Myocyte (in vitro differentiated cells): ENCODE results near the gene ZFPM1. TPM values are rescaled to one million over a fixed set of nuclear protein-coding genes. Genes with fewer than 3 reads are reported as not detected.
A peak's percentile ranks its signal among the peaks of the same experiment; 100 is the strongest.

ENCODE experiments used
- DNase-seq: peaks from one replicate; pipeline ENCODE4 v3.0.0-alpha.2; 2012; ENCODE audit warnings: low read depth
- total RNA-seq: library from RNA; depleted of rRNA; stranded (reverse); fragments of >200 nt; gene quantifications from 2 replicates; pipeline ENCODE4 v1.2.3, GENCODE V29; 2014

ZFPM1 gene
- total RNA-seq, 1 donor from 2014 or later, result 0.70 TPM

DNA sequence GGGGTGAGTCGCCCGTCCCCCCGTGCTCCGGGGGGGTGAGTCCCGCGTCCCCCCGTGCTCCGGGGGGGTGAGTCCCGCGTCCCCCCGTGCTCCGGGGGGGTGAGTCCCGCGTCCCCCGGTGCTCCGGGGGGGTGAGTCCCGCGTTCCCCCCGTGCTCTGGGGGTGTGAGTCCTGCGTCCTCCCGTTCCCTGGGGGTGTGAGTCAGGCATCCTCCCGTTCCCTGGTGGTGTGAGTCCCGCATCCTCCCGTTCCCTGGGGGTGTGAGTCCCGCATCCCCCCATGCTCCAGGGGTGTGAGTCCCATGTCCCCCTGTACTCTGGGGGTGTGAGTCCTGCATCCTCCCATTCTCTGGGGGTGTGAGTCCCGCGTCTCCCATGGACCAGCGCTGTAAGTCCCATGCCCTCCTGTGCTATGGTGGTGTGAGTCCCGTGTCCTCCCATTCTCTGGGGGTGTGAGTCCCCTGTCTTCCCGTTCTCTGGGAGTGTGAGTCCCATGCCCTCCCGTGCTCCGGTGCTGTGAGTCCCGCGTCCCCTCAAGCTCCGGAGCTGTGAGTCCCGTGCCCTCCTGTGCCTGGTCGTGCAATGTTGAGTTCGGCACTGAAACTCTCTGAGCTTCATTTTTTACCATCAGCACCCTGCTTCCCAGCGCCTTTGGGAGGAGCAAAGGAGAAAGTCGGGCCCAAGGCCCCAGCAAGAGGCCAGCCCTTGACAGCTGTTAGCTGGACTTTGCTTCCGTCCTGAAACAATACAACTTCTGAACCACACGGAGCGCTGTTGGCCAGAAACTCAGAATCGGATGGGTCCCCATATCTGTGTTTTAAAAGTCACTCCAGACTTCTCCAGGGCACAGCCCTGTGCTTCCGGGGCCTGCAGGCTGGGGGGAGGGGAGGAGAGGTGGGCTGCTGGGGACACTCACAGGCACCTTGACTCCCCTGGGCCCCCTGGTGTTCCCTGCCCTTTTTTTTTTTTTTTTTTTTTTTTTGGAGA, 105.7 kb downstream of the ZFPM1 start:
- peak; percentile 90 for DNase-seq

DNA sequence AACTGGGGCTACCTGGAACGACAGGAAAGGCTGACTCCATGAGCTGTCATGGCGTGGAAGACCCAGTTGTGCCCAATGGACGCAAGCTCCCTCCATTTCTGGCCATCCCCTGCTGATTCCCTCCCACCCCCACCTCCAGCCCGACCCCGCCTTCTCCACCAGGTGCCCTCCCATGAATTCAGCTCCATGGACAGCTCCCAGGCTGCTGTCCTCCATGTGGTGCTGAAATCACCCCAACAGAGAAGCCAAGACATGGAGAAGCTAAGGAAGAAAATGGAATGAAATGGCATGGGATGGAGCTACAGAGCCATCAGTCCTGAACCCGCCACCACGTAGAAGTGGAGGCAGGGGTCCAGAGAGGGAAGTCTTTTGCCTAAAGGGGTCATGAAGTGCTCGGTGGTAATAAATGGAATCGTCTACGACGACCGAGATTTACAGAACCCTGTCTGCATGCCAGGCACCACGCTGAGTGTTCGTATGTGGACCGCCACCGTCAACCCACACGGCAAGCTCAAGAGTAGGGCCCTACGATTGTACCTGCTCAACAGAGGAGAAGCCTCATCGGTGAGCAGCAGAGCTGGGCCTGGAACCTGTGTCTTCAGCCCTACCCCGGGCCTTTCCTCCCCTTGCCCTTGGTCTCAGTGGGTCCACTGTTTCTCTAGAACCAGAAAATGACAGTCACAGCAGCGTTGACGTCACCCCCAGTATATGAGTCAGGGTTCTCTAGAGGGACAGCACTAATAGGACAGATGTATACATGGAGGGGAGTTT, 107.8 kb downstream of the ZFPM1 start:
- peak; percentile 53 for DNase-seq

DNA sequence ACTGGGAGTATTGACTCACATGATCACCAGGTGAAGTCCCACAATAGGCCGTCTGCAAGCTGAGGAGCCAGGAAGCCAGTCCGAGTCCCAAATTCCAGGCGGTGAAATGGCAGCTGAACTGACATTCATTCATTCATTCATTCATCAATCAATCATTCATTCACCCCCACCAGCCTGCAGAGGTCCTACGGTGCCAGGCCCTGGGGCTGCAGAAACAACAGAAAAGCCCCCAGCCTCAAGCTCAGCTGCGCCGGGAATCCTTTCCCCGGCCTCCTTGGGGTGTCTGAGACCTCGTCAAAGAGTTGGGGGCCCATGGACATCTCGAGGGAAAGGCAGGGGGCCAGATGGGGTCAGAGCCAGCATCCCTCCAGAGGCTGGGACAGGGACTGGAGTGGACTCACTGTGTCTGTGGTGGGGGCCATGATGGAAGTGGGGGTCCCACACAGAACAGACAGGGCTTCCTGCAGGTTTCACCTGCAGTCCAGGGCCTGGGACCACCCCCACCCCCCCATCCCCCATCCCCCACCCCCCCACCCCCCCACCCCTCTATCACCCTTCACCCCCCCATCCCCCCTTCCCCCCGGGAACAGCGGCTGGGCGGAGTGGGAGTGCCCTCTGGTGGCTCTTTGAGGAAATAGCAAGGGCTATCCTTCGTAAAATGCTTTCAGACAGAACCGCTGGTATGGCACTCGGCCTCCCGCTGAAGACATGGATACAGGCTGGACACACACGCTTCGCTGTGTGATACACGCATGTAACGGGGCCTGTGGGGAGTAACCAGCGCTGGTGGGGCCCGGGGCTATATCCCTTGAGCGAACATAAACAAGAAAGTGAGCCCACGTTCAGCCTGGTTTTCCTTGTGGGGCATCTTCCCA, 108.6 kb downstream of the ZFPM1 start:
- peak; percentile 52 for DNase-seq

DNA sequence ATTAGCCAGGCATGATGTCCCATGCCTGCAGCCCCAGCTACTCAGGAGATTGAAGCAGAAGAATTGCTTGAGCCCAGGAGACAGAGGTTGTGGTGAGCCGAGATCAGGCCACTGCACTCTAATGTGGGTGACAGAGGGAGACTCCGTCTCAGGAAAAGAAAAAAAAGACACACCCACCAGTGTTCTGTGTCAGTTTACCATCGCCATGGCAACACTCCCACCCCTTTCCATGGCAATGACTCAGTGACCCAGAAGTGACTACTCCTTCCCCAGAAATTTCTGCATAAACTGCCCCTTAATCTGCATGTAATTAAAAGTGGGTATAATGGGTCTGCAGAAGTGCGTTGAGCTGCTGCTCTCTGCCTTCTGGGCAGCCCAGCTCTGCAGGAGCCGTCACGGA, 113.1 kb downstream of the ZFPM1 start:
- peak; percentile 7 for DNase-seq

DNA sequence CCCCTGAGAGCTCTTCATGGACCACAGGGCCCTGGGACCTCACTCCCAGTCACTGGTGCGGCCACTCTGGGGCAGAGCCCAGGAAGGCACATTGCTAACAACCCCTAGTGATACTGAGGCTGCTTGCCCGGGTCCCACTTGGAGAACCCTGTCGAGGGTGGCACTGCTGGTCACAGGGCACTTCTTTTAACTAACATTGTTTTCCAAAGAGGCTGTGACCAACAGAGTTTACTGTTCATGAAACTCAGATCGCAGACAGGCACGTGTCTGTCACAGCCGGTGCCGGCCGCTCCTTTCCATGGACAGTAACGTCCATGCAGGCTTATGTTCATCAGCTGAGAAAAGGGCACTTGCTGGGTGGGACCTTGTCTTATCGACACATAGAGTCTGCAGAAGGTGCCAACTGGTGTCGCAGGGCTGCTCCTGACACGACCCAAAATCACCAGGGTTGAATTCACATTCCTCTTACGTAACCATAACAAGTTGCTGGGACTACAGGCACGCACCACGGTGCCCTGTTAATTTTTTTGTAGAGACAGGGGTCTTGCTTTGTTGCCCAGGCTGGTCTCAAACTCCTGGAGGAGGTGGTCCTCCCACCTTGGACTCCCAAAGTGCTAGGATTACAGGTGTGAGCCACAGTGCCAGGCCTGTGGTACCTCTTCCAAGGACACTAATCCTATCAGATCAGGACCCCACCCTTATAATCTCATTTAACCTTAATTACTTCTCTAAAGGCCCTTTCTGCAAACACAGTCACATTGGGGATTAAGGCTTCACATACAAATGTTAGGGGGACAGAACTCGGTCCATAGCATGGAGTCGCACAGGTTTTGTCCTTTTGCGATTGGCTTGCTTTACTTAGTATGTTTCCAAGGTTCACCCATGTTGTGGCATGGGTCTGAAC, 115.9 kb downstream of the ZFPM1 start:
- DNase-seq, result no peak

DNA sequence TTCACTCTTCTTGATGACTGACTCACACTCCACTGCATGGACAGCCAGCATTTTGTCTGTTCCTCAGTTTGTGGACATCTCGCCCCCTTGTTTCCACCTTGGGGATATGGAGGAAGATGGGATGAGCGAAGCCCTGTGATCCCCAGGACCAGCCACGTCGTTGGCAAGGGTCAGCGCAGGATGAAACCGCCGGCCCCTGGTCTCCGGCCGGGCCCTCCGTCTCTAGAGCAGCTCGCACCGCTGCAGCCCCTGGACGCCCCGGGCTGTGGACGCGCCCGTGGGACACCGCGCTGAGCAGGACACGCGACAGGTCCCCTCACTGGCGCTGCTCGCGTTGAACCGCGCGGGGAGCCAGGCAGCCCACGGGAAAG, 116.5 kb downstream of the ZFPM1 start:
- DNase-seq, result no peak

DNA sequence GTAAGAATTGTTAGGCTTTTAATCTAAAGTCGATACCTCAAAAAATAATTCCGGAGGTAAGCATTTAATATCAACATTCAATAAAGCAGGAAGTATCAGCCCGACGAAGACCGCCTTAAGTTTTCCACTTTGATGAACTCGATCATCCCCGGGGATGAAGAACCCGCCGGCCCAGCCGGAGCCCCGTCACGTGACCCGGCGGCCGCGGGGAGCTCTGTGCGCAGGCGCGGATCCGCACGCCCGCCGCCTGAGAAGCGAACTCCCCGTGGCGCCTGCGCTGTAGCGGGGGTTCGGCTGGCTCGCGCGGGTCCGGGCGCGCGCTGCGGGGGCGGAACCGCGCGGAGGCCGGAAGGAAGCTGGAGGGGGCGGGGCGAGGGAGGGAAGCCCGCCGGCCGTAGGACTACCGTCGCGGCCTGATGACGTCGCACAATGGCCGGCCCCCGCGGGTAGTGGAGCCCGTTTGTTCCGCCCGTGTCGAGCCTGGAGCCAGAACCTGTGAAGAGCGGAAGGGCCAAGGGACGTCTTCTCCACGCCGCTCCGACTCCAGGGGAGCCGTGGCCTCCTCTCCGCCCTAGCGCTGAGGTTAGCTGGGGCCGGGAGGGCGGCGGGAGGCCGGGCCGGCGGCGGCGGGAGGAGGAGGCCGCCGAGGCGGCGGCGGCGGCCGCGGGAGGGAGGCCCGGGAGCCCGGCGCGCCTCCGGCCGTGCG, 117.1 kb downstream of the ZFPM1 start, which contains the start of gene ZC3H18:
ZC3H18 (plus strand) TSS at position 419 of the 706 bp plus-strand sequence. CDS start 6,721 bp downstream, outside the sequence.
- DNase-seq, result peak; percentile 97

DNA sequence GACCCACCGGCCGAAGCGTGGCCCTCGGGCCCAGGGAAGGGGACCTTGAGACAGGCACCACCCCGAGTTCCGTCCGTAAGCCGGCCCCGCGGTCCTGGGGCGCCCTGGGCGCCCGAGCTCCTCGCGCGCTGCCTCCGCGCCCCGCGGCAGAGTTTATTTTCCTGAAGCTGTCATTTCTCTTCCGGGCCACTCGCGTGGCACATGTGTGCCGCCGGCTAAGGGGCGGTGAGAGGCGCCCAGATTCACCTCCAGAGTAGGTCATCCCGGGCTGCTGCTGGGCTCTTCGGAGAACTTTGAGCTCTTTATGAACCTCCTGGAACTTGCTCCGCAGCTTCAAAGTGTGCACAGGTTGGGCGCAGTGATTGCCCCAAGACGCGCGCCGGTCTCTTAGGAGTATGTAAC, 117.6 kb downstream of the ZFPM1 start:
- peak; percentile 8 for DNase-seq

DNA sequence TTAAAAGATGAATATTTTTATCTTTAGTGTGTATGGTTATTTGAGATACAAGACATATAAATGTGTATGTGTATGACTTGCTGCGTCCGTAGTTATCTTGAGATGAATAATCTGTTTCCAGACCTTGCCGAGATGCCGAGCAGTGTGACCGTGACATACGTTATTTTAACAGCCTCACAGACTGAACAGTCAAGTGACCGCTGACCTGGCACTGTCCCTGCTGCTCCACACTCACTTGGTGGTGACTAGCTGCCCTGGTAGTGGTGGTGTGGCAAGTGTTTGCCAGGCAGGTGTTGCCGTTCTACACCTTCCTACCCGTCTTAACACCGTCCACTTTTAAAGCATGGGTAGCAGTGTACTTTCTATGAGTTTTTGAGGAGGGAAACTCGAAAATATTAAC, 122.2 kb downstream of the ZFPM1 start:
- DNase-seq, result no peak

DNA sequence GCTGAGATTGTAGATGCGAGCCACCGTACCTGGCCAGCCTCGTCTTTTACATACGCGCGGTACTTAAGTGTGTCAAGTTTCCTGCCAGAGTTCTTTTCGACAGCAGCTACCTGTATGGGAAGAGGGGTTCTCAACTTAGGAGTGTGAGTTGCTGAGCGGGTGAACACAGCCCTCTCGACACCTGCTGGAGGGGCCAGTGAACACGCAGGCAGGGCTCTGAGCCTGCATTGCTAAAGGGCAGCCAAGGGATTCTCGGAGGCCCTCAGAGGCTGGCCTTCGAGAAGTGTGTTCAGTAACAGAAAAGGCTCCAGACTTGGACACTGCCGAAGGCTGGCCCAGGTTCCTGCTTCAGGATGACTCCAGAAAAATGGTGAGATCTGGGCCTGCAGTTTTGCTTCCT, 123.2 kb downstream of the ZFPM1 start:
- DNase-seq, result no peak

DNA sequence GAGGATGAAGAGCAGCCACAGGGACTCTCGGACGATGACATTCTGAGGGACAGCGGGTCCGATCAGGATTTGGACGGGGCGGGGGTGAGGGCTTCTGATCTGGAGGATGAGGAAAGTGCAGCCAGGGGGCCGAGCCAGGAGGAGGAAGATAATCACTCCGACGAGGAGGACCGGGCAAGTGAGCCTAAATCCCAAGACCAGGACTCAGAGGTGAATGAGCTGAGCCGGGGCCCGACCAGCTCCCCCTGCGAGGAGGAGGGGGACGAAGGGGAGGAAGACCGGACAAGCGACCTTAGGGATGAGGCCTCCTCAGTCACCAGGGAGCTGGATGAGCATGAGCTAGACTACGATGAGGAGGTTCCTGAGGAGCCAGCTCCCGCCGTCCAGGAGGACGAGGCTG, 124.1 kb downstream of the ZFPM1 start:
- no peak for DNase-seq

DNA sequence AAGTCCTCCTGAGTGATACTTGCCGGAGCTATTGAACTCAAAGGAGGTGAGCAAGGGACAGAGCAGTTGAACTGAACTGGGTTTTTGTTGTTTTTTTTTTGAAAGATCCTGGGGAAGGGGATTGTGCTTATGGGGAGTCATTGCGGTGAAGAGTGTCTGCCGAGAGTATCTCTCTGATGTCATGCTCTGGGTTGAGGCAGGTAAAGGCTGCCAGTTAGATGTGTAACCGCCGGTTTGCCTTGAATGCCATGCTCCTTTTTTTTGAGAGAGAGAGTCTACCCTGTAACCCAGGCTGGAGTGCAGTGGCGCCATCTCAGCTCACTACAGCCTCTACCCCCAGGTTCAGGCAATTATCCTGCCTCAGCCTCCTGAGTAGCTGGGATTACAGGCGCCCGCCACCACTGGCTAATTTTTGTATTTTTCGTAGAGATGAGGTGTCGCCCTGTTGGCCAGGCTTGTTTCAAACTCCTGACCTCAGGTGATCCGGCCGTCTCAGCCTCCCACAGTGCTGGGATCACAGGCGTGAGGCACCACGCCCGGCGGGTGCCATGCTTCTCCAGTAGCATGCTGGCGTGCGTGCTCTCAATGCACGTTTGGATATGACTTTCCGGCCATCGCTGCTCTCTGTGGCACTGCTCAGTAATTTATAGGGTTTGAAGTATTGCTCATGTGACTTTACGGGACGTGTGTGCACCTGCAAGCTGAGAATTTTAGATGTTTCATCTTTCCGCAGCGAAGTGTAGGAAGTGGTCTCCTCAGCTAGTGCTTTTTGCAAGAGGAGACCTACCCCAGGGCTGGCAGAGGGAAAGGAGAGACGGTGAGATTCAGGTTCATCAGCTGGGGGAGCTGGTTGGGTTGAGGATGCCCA, 125.6 kb downstream of the ZFPM1 start:
- DNase-seq, result no peak

DNA sequence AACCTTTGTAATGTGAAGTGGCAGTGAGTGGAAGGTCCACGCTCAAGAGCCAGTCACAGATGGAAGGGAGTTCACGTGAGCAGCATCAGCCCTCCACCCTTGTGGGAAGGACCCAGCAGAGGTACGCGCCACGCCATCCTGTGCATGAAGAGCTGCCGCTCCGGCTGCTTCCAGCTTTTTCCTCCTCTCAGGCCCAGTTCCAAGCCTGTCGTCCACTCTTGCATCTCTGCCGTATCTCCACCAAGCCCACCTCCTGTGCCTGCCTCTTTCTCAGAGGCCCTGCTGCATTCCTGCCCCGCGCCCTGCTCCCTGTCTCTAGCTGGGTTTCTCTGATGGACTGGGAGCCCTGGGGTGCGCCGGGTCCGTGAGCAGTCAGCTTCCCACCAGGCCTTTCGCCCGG, 127.3 kb downstream of the ZFPM1 start:
- DNase-seq, result no peak

DNA sequence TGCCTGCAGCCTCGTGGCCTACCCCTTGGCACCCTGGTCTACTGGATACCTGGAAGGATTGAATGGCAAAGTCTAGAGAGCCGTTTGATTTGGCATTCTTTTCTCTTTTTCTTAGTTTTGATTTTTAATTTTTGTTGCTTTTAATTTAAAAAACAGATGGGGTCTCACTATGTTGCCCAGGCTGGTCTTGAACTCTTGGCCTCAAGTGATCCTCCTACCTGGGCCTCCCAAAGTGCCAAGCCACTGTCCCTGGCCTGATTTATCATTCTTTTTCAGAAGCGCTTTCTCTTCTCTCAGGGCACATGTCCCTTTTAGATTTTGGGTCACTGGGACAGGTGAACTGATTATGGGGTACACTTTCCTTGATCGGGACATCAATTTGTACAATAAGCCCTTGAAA, 128.0 kb downstream of the ZFPM1 start:
- DNase-seq, result no peak

DNA sequence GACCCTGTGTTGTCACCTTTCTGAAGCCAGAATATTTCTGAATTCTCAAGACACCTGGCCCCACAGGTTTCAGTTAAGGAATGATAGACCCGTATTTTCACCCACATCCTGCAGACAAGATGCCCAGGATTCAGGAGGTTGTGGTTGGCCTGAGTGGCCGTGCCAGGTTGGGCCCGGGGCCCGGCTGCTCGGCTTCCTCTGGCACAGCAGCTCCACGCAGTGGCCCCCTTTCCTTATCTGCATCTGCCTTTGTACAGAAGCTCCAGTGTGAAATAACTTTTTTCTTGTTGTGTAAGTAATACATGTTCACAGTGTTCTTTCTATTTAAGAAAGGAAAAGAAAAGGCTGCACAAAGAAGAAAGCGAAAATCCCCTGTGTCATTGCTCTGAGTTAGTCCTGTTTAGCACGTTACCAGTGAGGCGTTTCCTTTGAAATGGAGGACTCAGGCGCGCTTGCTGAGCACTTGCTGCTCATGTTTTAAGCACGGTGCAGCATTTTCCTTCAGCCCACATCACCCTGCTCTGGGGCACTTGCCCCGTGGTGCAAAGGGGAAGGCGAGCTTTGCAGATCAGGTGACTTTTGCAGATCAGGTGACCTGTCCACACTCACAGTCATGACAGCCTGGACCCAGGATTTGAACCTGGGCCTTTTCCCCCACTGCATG, 130.0 kb downstream of the ZFPM1 start:
- DNase-seq, result no peak

DNA sequence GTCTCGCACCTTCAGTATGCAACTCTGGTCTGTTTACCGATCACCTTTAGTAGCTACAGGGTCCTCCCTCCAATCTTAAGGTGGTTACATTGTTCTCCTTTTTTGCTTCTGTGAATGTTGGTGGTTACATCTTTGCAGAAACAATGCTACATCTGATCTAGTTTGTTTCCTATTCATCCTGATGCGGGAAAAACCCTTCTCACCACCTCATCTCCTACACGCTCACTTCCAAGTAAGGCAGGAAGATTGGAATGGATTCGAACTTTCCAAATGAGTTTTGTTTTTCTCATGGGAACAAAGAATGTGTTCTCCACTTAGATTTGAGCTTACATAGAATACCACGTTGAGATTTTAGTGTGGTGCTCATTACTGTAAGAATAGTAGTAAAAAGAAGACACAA, 131.6 kb downstream of the ZFPM1 start:
- no peak for DNase-seq

DNA sequence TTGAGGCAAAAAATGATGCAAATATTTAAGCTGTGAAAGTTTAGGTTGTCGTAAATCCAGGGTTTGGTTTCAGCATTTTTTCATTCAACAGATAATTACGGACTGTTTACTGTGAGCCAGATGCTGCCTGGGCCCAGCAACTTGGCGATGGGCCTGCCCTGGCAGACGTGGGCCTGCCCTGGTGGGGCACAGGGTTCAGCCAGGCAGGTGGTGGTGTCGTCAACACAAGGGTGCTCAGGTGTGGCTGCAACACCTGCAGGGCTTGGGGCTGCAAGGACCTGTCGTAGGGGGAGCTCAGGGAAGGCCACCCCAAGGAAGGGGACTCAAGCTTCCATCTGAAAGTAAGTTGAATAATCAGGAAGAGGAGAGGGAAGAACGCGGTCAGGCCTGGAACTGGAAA, 132.2 kb downstream of the ZFPM1 start:
- no peak for DNase-seq
